HG02642 (cell line): ENCODE data around the gene LRMDA.

Experiments used
- ATAC-seq: cut with Tn5 transposase; IDR thresholded peaks from one replicate; pipeline ENCODE4 v1.9.1; 2021; ENCODE audit warnings: mild to moderate bottlenecking; ENCODE audit not compliant: unreplicated experiment, poor library complexity

LRMDA gene

DNA sequence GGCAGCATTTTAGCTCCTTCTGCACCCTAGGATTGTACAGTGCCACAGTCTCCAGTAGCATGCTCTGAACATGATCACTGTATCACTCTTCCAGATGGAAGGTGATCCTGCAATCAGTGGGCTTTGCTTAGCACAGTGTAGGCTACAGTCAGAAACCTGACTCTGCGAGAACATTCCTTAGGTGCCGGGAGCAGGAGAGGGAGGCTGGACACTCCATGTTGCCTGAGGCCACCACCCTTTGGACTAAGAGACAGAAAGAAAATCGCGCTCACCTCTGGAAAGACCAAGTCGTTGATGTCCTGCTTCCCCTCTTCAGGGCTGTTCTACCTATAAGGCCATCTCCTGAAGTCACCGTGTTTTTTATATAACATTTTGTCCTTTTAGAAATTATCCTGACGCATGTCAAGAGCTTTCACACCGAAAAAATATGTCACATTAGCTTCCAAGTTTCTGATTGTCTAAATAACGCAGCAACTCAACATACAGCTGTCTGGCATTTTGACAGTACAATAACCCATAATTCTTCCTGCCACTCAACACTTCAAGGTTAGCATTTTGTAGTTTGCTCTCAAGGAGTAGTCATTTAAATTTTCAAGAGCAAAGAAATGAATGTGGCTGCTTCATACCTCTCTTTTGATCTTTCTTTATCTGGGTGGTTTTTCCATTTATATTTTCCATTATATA, 563.1 kb downstream of the LRMDA start:
- ATAC-seq, result no peak

DNA sequence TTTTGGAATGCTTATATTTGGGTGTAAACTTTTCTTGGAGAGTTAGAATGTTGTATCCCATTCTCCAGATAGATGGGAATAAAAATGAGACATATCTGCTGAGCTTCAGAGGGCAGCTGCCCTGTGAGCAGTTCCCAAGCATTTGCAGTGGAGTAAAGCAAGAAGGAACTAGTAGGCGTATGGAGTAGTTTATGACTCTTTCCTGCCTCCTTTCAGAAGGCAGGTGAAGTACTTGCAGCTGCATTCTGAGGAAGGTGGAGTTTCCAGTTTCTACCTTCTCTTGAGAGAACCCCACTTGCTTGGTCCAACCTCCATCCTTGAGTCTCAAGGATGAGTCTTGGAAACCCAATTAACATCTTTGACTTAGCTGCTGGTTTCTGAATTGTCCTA, 563.6 kb downstream of the LRMDA start:
- no peak for ATAC-seq

DNA sequence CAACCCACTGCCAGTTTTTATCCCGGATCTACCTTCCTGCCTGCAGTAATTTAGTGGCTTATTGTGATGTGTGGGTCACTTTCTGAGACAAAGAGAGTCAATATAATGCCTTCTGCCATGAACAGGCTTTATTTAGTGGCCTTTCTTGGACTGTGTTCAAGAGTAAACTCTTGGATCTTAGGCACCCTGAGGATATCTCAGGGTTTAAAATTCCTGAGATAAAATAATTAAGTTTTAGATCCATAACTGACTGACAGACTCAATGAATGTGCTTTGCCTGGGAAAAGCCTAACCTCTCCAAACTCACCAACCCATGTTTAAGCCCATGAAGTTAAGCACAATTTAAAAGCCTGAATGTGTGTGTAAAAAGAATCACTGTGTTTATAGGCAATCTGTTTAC, 564.3 kb downstream of the LRMDA start:
- ATAC-seq, result no peak

DNA sequence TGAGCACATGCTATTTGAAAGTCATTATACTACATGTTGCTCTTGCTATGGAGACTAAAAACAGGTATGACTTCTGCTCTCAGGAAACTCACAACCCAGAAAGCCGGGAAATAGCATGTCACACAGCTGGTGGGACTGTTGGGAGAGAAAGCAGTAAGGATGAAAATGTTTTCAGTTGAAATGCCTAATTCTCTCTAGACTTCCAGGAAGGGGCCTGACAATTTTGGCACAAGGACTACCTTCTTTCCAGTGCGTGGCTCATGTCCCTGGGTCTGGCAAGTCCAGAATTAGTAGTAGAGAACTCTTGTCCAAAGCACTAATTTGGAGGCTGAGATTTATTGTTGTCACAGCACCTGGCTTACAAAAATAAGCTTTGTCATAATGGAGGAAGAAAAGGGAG, 567.6 kb downstream of the LRMDA start:
- no peak for ATAC-seq

DNA sequence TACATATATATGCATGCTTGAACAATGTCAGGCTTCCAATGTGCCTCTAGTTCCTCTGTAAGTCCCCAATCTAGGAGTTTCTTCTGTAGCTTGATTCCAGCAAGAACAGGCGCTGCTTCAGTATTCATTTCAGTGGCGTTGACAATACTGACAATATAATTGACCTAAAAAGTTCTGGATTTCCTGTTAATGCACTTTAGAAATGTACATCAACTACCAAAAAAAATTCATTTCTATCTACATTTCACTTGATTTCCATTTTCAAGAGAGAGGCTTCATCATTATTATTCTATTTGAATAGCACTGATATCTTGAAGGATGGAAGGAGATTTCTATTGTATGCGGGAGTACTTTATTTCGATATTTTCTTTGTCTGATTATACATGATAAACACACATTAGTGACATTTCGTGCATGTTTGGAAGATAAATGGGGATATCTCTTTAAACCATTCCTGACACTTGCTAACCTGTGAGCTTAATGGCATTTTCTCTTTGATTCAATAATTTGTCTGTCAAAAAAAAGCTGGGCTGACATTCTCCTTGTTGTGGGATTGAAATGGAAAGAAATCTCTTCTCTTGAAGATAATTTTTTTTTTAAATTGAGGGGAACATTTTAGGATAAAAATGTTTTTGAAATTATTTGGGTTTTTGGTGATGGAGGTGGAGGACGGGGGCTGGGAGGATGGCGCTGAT, 568.2 kb downstream of the LRMDA start:
- no peak for ATAC-seq

DNA sequence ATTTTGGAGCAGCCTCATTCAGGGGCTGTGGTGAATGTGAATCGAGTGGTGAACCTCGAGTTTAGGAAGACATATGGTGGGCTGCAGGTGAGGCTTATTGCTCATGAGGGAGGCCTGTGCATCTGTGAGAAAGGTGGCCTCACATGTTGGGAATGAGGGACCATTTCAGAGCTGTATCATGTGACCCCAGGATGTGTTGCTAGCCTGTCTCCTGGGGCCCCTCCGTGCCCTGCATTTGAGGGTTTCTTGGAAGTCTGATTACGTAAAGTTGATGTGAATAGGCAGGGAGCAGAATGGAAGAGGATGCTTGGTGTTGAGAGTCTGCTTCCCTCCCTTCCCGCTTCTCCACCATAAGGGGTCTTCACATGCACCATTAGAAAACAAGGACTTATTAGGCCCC, 569.1 kb downstream of the LRMDA start:
- ATAC-seq, result no peak

DNA sequence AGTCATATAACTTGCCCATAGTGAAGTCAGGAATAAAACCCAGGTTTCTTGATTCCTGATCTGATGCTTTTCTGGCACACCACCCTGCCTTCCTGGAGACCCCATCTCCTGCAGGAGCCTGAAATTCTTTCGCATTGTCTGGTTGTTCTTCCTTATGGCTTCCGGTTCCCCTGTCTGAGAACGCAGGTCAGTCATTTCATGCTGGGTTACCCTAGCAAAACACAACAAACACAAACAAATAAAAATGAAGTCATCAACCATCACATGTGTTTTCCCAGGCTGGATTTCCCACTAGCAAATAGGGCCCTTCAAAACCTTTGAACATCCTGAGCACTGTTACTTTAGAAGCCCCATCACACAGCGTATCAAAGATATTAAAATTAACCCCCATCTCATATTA, 569.6 kb downstream of the LRMDA start:
- no peak for ATAC-seq

DNA sequence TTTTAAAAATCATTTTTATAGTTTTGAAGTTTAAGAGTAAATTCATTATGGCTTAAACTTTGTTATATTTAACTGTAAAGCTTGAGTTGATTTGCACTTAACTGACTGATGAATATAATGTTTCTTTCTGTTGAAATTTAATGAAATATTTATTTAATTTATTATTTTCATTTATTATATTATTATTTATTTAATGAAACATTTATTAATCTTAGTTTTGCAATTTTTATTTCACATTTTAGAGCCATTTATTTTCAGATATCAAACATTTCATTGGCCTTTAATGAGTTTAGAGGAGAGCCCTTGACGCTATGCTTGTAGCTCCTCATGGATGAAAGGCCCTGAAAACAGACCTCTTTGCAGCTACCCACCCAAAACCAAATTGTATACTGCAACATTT, 570.0 kb downstream of the LRMDA start:
- no peak for ATAC-seq

DNA sequence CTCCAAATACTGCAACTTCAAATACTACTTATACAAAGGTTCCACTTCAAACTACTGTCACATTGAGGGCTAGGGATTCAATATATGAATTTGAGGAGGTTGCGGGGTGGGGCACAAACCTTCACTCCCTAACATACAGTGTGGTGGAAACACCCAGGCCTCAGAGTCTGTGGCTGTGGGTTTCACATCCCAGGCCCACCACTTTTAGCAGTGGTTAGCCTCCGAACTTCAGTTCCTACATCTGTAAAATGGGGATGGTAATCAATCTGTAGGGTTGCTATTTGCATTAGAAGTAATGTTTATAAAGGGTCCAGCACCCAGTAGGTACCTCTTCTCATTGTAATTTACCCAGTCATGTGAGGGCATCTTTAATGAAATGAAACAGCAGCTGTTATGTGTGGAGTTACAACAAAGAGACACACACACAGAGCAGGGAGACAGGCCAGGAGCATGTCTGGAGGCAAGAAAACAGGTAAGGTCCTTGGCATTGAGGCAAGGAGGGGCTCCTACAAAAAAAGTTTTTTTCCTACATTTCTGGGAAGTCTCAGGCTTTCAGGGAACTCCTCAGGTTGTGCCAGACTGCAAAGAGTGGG, 570.9 kb downstream of the LRMDA start:
- no peak for ATAC-seq

DNA sequence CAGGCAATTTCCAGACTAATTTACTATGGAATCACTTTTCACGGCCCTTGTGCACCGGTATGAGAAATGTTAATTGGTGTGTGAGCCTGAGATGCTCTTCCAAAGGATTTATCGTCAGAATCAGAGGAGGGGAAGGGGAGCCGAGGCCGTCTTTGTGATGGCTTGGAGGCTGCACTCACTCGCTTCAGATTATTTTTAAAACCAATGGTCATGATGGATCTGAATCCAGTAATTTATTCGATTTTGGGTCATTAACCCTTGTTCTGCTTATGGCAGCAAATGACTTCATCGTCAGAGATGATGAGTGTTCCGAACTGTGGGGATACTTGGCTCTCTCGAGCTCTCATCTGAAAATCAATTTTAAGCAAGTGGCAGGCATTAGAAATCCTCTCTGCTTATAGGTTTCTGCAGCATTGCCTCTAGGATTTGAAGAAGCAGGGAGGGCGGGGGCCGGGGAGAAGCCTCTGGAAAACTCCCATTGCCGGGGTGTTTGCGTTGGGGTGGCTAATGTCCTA, 576.3 kb downstream of the LRMDA start:
- ATAC-seq, result no peak

DNA sequence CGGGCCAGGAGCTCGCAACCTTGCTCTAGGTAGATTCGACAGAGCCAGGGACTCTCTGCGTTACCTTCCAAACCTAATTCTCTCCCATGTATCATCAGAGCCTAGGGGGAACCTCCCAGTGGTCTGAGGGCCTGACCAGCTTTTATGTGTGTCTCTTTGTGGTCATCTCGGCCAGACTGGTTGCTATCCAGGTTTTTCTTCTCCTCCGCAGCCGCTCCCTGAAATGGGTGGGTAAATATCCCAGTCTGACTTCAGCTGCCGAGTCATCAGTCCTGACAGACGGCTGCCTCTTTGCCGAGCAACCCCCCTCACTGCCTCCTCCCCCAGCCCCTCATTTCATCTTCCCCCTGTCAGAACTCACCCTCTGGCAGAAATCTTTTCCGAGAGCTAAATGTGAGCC, 578.1 kb downstream of the LRMDA start:
- ATAC-seq, result no peak

DNA sequence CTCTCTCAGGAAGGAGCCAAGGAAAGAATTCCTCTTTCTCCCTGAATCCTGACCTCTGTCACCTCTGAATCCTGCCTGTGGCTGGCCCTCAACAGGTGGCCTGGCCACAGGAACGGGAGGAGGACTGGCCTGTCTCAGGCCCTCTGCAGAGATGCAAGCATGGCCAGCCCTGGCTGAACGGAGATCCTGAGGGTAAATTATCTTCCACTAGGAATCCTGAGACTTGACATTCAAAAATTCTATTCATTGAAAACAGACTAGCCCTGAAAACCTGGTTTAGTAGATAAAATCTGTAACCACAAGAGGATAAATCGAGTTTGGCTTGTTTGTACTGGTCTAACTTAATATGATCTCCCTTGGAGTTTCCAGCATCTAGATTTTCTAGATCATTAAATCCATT, 579.3 kb downstream of the LRMDA start:
- no peak for ATAC-seq

DNA sequence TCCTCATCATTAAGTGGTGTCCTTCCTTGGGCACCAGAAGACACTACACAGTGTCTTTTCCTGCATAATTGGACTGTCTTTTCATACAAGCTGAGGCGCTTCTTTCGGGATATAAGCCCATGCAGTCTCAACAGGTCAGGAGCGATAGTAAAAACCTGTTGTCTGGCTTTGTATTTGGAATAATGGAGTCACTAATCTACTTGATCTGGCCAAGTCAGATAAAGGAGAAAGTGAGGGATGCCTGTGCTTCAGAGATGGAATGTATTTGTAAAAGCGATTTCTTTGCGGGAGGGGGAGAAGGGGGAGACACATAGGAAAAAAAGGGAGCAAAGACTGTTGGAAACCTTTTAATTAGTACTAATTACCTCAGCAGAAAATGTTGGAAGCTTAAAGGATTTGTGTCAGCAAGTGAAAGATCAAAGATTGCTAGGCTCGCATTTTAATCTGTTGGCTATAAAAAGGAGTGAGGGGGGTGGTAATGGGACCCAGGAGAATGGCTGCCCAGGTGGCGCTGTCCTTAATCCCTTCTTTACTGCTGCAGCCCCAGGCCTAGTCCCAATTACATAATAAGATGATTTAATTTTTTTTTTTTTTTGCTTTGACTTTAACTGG, 581.4 kb downstream of the LRMDA start:
- ATAC-seq, result no peak

DNA sequence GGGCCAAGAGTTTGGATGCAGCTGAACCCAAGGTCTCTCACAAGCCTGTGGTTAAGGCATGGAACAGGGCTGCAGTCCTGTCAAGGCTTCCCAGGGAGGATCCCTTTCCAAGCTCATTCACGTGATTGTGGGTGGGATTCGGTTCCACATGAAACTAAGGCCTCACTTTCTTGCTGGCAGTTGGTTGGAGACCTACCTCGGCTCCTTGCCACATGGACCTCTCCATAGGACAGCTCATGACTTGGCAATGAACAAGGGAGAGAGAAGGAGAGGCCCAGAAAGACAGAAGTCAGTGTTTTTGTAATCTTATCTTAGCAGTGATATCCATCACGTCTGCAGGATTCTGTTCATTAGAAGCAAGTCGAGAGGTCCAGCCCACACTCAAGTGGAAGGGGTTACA, 583.8 kb downstream of the LRMDA start:
- no peak for ATAC-seq

DNA sequence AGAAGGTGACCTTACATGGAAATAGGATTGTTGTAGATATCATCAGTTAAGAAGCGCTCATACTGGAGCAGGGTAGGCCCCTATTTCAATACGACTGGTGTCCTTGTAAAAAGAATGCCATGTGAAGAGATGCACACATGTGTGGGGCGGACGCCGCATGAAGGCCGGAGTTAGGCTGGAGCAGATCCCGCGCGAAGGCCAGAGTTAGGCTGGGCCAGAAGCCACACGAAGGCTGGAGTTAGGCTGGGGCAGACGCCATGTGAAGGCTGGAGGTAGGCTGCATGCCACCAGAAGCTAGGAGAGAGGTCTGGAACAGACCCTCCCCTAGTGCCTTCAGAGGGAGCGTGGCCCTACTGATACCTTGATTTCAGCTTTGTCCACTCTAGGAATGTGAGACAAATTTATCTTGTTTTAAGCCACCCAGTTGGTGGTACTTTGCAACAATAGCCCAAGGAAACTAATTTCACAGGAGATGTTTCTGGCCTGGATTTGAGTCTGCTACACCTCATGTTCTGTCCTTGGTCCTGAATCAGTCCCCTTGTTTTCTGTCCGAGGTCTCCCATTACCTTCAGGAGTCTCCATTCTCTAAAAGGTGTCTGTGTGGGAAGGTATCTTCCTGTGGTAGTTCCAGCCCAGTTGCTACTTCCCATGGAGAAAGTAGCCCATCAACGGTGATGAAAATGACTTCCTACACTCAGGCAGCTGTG, 585.8 kb downstream of the LRMDA start:
- ATAC-seq, result no peak

DNA sequence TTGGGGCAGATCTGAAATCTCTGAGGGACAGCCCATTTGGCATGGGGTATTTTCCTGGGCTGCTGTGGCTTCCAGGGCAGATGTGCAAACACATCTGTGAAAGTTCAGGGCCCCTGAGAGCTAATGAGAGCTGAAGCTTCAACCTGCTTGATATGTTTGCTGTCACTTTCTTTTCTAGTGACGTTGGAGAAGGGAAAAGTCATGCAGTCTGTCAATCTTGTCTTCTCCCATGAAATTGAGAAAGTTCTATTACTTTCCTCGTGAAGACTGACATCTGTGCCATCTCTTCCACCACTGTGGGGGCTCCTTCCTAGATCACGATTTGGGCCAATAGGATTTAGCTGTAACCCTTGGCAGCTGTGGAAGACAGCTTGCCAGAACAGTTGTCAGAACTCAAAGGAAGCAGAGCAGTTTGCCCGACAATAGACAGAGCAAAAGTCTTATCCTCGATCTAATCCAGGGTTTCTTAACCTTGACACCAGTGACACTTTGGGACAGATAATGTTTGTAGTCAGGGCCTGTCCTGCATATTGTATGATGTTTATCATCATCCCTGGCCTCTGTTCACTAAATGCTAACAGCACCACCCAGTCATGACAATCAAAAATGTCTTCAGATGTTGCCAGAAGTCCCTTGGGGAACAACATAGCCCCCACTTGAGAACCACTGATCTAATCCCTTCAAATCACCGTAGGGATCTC, 586.5 kb downstream of the LRMDA start:
- ATAC-seq, result no peak

DNA sequence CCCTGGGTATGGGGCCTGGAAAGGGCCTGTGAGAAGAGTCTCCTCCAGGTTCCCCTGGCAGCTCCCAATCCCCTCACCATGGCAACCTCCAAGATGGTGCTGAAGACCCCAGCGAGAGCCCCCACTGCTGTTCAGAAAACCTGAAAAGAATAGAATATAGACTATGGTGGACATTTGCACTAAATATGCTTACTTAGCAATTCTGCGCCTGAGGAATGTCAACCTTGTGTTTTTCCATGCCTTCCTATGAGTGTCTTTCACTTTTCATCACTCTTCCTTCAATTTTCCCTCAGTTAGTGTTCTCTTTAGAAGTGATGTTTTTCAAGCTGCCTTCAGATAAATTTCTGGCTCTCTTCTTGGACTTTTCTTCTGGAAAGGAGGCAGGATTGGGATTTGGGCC, 589.2 kb downstream of the LRMDA start:
- no peak for ATAC-seq

DNA sequence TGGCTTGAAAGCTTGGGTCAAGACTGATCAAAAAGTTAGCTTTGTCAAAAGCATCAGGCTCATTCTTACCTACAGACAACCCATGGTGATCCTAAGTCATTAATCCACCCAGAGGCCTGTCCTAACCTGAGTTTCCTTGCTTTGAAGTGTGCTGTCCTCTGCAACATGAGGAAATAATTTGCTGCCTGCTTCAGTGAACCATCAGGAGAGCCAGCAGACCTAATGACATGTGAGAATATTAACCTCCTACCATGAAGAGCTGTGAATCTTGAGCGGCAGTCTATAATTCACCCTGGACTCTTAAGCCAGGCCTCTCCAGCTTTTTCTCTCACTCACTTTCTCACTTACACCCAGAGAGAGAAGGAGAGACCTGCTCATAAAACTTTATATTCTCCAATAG, 590.0 kb downstream of the LRMDA start:
- no peak for ATAC-seq

DNA sequence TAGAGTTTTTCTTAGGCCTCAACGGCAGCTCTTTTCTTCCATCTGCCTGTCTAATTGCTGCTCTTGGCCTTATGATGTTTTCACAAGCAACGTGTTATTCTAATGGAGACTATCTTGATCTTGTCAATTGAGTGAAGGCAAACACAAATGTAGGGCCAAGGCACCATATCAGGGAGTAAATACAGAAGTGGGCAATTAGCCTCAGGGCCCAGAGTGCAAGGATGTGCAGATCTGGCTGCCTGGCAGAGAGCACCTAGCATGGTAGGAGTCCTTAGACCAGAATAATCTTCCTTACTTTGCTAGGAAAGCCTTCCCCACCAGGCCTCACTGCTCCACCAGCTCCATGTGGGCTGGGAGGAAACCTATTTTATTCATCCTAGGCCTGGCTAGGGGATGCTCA, 590.9 kb downstream of the LRMDA start:
- ATAC-seq, result no peak

DNA sequence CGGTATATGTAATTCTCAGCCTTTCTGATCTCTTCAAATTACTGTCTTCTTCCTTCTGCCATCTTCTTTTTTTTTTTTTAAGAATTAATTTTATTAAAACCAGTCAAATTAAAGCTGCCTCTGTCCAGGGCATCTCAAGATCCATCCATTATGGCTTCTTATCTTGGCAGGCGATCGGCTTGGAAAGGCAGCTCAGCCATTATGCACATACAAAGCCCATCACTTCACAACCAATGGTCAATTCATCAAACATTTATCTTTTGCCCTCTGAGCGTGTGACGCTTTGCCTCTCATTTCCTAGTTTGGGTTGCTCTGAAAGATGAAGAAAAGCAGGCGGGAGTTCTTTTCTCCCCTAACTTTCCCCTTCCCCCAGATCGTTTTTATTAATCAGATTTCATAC, 591.6 kb downstream of the LRMDA start:
- ATAC-seq, result no peak
